GM19240 (cell line): ENCODE results near the gene RNF151.
A peak's percentile ranks its signal among the peaks of the same experiment; 100 is the strongest.
"Not testable (repeated sequence)": the region's sequence is repeated elsewhere in the genome, so short reads cannot be mapped to it uniquely, and the experiment has no call there.

Experiments used
- DNase-seq: peaks from one replicate; pipeline ENCODE4 v3.0.0; 2011; ENCODE audit warnings: low spot score; ENCODE audit not compliant: insufficient read length

The RNF151 gene

GRCh38 chr16:1938910-1939309 is 27.7 kb upstream of the RNF151 start:
- no peak for DNase-seq

GRCh38 chr16:1939833-1940232 is 26.8 kb upstream of the RNF151 start:
- not testable (repeated sequence) for DNase-seq

GRCh38 chr16:1940273-1941161 is 26.1 kb upstream of the RNF151 start:
- DNase-seq, result no peak

- DNase-seq, result no peak
Measured at GRCh38 chr16:1941162-1942046, 25.3 kb upstream of the RNF151 start.

GRCh38 chr16:1942047-1942809 is 24.4 kb upstream of the RNF151 start:
- DNase-seq, result no peak

- DNase-seq, result peak; percentile 100
Measured at GRCh38 chr16:1942810-1943726, 23.6 kb upstream of the RNF151 start, which contains the start of gene MSRB1. TSS of gene MSRB1 (minus strand) at chr16:1943199. CDS start at chr16:1943156, 43 bp downstream.

GRCh38 chr16:1944612-1945199 is 21.9 kb upstream of the RNF151 start:
- DNase-seq, result no peak

GRCh38 chr16:1945559-1946391 is 20.9 kb upstream of the RNF151 start:
- no peak for DNase-seq

- no peak for DNase-seq
Measured at GRCh38 chr16:1946495-1947368, 19.9 kb upstream of the RNF151 start.

GRCh38 chr16:1947369-1947670 is 19.3 kb upstream of the RNF151 start:
- DNase-seq, result no peak

GRCh38 chr16:1949507-1949906 is 17.1 kb upstream of the RNF151 start:
- no peak for DNase-seq

- no peak for DNase-seq
Measured at GRCh38 chr16:1950047-1950446, 16.6 kb upstream of the RNF151 start.

- DNase-seq, result no peak
Measured at GRCh38 chr16:1950559-1950958, 16.1 kb upstream of the RNF151 start.

- no peak for DNase-seq
Measured at GRCh38 chr16:1953734-1954133, 12.9 kb upstream of the RNF151 start.

GRCh38 chr16:1957434-1958142 is 9.1 kb upstream of the RNF151 start:
- not testable (repeated sequence) for DNase-seq

- not testable (repeated sequence) for DNase-seq
Measured at GRCh38 chr16:1958143-1958491, 8.5 kb upstream of the RNF151 start.

- no peak for DNase-seq
Measured at GRCh38 chr16:1958715-1959268, 7.9 kb upstream of the RNF151 start.
